GM19372 (cell line): ENCODE results near the gene MAN1C1.
"Not testable (repeated sequence)": the region's sequence is repeated elsewhere in the genome, so short reads cannot be mapped to it uniquely, and the experiment has no call there.

Source experiments
- ATAC-seq: cut with Tn5 transposase; IDR thresholded peaks from one replicate; pipeline ENCODE4 v1.9.1; 2021; ENCODE audit warnings: mild to moderate bottlenecking, low read depth, moderate library complexity; ENCODE audit not compliant: unreplicated experiment

MAN1C1 gene

GRCh38 chr1:25694167-25695007 is 77.8 kb downstream of the MAN1C1 start:
- no peak for ATAC-seq

GRCh38 chr1:25695090-25695770 is 78.6 kb downstream of the MAN1C1 start:
- ATAC-seq = no peak

- ATAC-seq = no peak
Observed at GRCh38 chr1:25695771-25696311, 79.2 kb downstream of the MAN1C1 start.

GRCh38 chr1:25696643-25697042 is 80.1 kb downstream of the MAN1C1 start:
- not testable (repeated sequence) for ATAC-seq

GRCh38 chr1:25697435-25698217 is 81.0 kb downstream of the MAN1C1 start:
- no peak for ATAC-seq

GRCh38 chr1:25698252-25698651 is 81.7 kb downstream of the MAN1C1 start:
- no peak for ATAC-seq

GRCh38 chr1:25699059-25699458 is 82.5 kb downstream of the MAN1C1 start:
- ATAC-seq = not testable (repeated sequence)

GRCh38 chr1:25699500-25700143 is 83.0 kb downstream of the MAN1C1 start:
- ATAC-seq = no peak

GRCh38 chr1:25700144-25700523 is 83.5 kb downstream of the MAN1C1 start:
- no peak for ATAC-seq

- ATAC-seq = no peak
Observed at GRCh38 chr1:25700626-25701025, 84.0 kb downstream of the MAN1C1 start.

- no peak for ATAC-seq
Observed at GRCh38 chr1:25701030-25701785, 84.6 kb downstream of the MAN1C1 start.

- no peak for ATAC-seq
Observed at GRCh38 chr1:25702101-25702775, 85.6 kb downstream of the MAN1C1 start.

GRCh38 chr1:25703041-25703440 is 86.5 kb downstream of the MAN1C1 start:
- ATAC-seq = no peak

- ATAC-seq = no peak
Observed at GRCh38 chr1:25703671-25704266, 87.2 kb downstream of the MAN1C1 start.

GRCh38 chr1:25704267-25704691 is 87.7 kb downstream of the MAN1C1 start:
- no peak for ATAC-seq

- no peak for ATAC-seq
Observed at GRCh38 chr1:25705699-25706098, 89.1 kb downstream of the MAN1C1 start.

GRCh38 chr1:25706146-25707089 is 89.8 kb downstream of the MAN1C1 start:
- no peak for ATAC-seq
